Endometrium (tissue), 2 donors: ENCODE results near the gene ZNF784.

Experiments
- FAIRE-seq: peaks from 2 replicates; lab custom pipeline; 2012; peaks lifted over from hg19 to GRCh38; lab: Jason Lieb, UNC
- donor health status: control.
- donor health status: control.

The ZNF784 gene

DNA sequence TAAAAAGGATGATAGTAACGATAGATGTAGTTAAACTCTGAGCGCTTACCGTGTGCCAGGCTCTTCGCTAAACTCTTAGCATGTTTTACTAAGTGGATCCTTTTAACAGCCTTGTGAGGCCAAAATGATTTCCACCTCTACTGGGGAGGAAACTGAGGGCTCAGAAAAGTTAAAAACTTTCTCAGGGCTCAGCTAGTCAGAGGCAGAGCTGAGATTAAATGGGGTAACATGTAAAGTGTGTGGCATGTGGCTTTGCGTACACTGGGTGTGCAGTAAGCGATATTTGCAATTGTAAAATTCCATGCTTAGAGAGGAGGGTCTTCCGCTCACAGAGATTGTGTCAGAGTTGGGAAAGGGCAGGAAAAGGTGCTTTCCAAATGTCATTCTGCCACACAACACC, 32.2 kb upstream of the ZNF784 start:
- no peak for FAIRE-seq

DNA sequence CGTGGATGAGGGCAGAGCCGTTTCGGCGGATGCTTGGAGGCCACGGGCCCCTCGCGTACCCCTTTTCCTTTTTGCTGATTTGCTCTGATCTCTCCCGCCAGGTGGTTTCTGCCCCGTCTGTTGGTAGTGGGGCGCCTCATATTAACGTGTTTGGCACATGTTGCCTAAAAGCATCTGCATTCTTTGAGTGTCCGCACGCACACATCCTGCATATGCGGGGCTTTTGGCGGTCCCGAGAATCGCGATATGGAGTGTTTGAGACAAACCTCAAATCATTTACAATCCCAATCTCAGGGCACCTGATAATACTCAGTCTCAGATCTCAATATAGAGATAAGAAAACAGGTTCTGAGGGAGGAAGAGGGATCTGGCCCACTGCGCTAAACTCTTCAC, 31.3 kb upstream of the ZNF784 start:
- FAIRE-seq = no peak

DNA sequence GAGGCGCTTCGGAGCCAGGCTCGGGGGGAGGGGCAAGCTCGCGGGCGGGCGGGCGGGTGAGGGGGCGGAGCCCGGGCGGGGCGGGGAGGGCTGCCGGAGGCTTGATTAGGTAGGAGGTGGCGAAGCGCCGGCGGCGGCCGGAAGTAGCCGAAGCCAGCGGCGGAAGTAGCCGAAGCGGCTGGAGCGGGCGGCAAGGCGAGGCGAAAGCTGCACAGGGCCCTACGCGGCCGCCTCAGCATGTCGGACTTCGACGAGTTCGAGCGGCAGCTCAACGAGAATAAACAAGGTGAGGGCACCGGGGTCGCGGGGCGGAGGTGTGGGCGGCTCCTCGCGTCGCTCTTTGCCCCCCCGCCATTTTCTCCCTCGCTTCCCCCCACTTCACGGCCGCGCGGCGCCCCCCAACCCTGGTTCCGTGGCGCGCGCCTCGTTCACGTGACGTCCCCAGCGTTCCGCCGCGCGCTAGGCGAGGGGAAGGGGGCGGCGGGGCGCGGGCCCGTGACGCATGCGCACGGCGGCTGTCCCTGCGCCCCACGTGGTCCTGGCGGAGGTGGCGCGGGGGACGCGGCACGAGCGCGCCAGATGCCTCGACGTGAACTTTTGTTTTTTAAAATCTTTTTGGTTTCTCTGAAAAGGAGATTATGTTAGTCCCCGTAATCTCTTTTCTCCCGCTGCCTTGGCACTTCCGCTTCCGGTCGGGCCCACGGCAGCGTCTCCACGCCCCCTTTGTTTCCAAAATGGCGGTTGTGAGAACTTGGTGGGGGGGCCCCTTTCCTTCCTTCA, 30.7 kb upstream of the ZNF784 start, which contains the start of gene U2AF2:
U2AF2 (plus strand) TSS at position 168 of the 780 bp plus-strand sequence; CDS start at position 238, 70 bp downstream.
- no peak for FAIRE-seq

DNA sequence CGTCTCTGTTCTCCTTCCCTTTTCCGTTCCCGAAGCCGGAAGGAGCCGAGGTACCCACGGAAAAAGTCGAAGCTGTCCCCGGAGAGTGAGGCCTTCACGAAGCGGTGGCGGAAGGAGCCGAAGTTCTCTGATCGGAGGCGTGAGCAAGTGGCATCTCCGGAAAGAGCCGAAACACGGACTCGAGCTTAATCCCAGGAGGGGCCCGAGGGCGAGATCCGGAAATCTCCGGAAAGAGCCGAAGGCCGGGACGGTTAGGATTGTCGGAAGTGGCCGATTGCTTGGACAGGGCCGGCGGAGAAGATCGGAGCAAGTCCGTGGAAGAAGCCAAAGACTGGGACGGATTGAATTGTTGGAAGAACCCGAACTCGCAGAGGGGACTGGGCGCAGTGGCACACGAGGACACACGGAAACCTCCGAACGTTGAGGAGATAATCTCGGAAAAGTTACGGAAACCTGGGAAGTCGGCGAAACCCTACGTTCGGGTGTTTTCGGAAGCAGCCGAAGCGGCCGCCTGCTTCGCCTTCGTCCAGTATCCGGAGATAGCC, 30.0 kb upstream of the ZNF784 start:
- peak; percentile 97 for FAIRE-seq

DNA sequence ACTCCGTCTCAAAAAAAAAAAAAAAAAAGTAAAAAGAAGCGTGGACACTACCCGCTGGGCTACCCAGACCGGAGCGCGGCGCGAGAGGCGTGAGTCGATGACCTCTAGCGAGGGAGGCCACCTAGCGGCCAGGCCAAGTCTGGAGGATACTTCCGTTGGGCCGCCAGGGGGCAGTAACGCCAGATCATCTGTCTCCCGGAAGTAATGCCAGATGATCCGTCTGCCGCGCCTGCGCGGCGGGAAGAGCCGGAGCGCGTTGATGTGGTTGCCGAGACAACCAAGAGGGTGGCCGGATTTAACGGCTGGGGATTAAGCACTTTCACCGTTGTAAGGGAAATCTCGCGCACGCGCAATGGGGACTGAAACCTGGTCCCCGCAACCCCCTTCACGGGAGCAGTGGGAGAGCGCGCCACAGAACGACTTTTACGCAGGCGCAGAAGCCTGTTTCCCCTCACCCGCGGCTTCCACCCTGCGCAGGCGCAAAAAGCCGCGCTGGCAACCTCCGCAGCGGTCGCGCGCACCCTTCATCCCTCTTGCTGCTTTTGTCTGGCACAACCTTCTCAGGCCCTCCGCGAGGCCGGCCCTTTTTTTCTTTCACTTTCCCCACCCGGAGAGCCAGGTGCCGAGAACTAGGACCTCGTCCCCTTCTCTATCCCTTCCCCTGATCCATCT, 29.4 kb upstream of the ZNF784 start:
- no peak for FAIRE-seq

DNA sequence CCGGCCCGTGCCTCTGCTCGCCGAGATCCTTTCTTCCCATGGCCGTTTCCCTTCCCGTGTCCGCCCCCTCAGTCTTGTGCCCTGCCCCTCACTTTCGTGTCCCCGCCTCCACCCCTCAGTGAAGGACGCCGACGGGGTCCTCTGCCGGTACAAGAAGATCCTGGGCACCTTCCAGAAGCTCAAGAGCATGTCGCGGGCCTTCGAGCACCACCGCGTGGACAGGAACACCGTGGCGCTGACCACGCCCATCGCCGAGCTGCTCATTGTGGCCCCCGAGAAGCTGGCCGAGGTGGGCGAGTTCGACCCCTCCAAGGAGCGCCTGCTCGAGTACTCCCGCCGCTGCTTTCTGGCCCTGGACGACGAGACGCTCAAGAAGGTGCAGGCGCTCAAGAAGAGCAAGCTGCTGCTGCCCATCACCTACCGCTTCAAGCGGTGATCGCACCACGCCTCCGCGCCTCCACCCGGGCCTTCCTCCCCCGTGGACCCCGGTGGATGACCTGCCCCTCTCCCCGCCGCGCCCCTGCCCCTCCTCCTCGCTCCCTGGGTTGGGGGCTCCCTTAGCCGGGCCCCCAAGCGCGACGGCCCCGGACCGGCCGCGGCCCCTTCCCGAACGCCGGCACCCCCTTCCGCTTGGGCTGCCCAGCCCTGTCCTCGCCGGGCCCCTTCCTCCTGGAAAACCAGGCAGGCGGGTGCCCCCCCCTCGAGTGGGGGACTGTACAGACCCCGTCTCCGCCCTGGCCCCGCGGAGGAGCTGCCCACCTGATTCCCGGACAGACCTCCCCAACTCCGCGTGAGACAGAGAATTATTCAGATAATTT, 28.2 kb upstream of the ZNF784 start:
- FAIRE-seq = no peak

DNA sequence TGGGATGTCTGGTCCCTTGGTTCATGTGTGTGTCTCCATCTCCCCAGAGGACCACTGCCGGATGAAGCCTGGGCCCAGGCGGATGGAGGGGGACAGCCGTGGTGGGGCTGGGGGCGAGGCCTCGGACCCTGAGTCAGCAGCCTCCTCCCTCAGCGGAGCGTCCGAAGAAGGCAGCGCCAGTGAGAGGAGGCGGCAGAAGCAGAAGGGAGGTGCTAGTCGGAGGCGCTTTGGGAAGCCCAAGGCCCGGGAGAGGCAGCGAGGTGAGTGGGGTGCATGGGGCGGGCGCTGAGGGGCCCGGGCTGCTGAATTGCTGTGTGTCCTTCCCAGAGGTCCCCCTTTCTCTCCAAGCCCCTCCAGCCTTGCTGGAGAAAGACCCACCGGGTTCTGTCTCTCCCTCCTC, 26.9 kb upstream of the ZNF784 start:
- no peak for FAIRE-seq

DNA sequence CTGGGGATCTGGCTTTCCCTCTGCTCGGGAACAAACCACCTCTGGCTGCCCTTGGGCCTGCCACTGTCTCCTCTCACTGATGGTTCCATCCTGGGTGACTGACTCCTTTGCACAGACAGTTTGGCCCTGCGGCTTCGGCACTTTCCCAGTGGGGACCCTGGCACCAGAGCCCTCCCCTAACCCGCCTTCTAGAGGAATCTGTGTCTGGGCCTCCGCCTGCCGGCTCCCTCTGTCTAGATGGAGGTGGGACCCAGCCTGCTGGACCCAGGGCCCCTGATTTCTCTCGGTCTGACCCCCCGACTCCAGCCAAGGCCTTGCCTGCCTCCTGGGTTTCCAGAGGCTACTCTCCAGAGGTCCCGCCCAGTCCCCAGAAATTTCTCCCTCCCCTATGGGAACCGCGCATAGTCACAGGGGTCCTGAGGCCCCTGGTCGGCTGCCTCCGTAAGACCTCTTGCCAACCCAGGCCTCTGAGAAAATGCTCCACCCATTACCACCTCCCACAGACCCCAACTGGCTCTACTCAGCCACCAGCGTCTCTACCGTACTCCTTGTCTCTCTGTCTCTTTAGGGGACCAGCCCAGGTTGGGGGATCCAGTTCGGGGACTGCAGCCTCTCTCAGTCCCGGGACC, 26.4 kb upstream of the ZNF784 start:
- no peak for FAIRE-seq

DNA sequence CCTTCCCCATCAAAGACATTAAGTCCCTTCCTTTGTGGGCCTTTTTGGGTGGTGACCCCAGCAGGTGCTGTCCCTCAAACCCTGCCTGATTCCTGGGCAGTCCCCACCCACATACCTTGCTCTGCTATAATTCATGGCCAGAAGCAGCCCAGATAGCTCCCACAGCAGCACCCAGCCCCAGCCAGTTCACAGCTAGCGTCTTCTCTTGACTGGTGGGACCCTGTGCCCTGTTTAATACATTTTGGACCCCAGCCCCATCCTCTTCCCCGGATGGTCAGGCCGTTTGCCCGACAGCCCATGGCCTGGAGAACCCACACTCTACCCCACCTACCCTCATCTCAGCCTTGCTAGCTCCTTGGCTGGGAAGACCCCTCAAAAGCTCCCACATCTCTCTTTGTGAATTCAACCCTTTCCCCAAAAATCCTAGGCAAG, 25.8 kb upstream of the ZNF784 start:
- FAIRE-seq = no peak

DNA sequence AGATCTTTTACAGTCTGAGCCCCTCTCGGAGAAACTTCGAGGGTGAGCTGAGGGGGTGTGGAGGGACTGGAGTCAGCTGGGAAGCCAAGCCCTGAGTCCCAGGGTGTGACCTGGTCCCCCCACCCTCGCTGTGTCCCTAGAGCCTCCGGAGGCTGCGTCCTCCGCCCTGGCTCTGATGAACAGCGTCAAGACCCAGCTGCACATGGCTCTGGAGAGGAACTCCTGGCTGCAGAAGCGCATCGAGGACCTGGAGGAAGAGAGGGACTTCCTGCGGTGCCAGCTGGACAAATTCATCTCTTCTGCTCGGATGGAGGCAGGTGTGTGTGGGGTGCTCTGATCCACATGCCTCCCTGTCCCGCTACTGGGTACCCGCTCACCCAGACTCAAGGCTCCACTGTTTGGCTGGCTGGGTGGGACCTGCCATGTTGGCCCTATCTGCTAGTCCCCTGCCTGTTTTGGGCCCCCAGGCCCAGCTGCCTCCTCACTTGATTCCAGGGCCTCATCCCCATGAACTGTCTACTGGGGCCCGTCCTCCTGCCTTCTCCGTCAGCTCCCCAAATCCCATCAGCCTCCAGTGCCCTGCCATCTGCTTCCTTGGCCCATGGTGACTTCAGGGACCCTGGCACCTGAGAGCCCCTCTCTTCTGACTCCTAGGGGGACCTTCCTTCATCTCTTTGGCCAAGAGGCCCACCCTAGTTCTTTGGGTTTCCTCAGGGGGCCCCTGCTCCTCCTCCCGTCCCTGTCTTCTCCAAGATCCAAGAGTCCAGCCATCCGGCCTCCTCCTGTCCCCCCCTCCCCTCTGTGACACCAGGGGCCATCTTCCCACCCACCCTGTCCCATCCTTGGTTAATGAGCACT, 25.1 kb upstream of the ZNF784 start:
- no peak for FAIRE-seq

DNA sequence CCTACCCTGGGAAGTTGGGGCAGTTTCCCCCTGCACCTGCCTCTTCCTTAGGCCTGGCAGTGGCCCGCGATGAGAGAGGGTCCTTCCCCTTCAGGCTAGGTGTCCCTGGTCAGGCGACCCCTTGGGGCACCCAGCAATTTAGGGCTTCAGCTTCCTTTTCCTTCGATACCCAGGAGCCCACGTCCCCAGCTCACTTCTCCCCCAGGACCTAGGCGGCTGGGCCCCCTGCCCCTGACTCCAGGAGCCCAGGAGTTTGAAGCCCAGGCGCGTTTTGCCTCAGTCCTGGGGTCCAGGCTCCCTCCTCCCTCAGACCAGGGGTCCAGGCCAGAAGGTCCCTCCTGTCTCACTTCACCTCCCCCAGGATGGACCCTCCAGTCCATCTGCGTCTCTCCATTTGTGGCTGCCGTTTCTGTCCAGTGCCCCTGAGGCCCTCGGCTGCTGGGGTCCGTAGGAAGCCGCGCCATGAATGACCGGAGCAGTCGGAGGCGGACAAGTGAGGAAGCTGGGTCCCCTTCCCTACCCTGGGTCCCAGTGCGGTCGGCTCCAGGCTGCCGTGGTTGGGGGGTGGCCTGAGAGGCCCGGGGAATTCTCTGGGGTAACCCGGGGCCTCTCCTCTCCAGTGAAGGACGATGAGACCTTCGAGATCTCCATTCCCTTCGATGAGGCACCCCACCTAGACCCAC, 24.4 kb upstream of the ZNF784 start:
- FAIRE-seq = no peak

DNA sequence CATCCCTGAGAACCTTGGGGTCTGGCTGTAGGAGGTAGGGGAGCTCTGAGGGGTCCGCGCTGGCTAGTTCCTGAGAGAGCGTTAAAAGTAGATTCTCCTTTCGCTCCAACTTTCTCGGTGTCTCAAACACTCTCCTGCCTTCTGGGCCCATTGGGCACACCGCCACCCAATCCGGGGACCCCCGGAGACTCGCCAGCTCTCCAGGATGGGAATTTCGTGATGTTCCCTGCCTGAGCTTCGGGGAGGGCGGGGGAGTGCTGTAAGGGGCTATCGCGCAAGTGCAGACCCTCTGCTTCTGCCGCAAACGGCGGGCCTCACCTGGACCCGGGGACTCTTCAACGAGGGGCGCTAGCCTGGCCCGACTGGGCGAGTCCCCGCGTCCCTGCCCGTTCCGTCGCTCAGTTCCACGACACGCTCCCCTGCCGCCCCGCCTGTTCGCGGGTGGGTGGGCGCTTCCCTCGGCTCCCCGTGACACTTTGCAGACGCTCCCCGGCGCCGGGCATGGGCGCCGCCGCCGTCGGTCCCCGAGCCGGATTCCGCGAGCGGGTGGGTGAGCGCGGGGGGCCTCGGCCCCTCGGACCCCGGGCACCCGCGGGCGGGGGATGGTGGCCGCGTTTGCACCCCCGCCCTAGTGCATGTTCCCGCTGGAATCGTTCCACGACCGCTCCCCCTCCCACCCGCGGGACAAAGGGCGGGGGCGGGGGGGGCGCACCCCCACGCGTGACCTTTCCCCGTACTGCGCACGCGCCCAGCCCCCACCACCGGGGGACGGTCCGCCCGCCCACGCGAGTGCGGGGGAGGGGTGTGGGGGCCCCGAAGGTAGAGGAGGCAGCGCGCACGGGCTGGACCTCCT, 23.6 kb upstream of the ZNF784 start, which contains the start of gene CCDC106:
CCDC106 (plus strand) TSS at position 481 of the 853 bp plus-strand sequence. CDS start 835 bp downstream, outside the sequence.
- no peak for FAIRE-seq

DNA sequence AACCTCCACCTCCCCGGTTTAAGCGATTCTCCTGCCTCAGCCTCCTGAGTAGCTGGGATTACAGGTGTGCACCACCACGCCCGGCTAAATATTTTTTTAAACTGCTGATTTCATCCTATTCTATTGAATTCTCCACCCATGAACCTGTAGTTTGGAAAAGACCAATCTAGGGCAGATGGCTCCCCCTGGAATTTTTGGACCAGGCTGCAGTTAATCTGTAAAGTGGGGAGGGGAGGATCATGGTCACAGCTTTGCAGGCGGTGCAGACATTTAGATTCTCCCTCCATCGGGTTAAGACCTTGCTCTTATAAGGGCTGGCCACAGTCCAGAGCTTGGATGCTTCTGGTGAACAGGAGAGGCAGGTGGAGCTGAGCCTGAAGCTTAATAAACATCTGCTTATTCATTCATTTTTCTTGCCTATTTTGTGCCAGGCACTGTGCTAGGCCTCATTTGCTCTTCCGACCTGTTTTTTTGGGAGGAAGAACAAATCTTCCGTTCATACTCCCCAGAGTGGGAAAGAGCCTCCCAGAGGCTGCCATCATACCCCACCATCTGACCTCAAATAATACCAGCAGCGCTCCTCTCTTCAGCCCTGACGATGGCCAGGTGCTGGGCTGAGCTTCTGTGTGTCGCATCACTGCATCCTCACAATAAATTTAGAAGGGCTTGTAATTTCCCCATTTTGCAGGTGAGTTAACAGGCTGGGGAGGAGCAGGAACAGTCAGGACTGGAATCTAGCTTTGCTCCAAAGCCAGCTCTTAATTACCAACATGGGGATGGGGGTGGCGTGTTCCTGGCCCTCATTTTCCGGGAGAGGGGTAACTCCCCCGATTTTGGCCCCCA, 22.7 kb upstream of the ZNF784 start:
- FAIRE-seq = no peak

DNA sequence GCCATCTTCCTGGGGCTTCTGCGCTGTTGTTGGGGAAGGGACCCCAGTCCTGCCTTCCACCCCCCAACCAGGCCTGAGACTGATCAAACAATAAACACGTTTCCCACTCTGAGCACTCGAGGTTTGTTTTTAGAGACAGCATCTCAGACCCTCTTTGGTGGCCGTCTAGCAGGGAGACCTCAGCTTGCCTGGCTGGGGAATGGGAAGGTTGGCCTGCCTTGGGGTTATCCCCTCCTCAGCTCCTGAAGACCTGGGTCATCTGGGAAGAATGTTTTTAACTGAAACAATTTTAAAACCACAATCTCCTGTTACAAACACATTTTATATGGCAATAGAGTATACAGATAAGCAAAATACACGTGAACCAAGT, 21.1 kb upstream of the ZNF784 start:
- FAIRE-seq = no peak

DNA sequence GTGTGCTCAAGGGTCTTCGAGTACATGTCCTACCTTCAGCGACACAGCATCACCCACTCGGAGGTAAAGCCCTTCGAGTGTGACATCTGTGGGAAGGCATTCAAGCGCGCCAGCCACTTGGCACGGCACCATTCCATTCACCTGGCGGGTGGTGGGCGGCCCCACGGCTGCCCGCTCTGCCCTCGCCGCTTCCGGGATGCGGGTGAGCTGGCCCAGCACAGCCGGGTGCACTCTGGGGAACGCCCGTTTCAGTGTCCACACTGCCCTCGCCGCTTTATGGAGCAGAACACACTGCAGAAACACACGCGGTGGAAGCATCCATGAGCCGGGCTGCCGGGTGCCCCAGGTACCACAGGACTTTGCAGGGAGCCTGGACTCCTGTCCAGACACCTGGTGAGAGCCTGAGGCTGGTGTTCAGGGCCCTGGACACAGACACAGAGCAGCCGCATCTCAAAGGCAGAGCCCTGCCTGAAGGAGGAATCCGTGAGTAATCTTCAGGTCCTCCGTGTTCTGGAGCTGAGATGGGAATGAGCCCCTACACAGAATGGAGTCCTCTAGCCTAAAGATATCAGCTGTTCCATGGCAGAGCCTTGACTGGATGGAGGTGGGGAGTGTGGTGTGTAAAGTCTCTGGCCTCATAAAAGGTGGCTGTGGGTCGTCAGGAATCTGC, 20.6 kb upstream of the ZNF784 start:
- no peak for FAIRE-seq

DNA sequence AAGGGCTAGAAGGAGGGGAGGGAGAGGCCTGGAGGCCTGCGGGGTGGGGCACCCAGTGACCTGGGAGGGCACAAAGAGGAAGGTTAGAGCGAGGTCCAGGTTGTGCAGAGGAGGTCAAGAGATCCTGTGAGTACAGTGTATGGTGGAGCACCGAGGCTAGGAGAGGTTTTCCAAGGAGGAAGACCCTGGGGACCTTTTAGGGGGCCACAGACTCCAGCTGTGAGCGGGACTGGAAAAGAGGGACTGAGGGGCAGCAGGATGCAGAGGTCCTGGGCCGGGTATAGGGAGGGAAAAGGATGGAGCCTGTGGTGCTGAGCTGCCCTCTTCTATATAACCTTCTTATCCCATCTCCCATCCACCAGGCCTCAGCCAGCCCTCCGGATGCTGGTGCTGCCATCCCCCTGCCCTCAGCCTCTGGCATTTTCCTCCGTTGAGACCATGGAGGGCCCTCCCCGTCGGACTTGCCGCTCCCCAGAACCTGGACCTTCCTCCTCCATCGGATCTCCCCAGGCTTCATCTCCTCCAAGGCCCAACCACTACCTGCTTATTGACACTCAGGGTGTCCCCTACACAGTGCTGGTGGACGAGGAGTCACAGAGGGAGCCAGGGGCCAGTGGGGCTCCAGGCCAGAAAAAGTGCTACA, 19.9 kb upstream of the ZNF784 start:
- FAIRE-seq = no peak

DNA sequence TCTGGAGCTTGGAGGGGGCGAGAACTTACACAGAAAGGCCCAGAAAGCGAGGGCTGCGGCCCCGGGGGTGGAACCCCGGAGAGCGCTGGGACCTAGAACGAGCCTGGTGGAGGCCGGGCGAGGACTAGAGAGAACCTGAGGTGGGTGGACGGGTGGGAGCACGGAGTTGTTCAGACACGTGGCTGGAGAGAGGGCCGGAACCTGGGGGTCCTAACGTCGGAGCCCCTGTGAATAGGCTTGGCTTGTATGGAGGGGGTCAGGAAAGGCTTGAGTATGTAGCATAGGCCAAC, 19.5 kb upstream of the ZNF784 start:
- FAIRE-seq = no peak
